CD4-positive, alpha-beta memory T cell (primary cell): ENCODE data around the gene GDAP1L1. TPM values are rescaled to one million over a fixed set of nuclear protein-coding genes. Genes with fewer than 3 reads are reported as not detected.

ENCODE experiments used
- CTCF ChIA-PET: fragments of 350-600 bp; sonication (Branson Sonifier 250); formaldehyde crosslinking; loops from one replicate; lab custom pipeline; 2021; ENCODE audit warnings: inconsistent platforms; ENCODE audit not compliant: partially characterized antibody; lab: Charles Lee
- POLR2A ChIA-PET: fragments of 350-600 bp; sonication (Branson Sonifier 250); formaldehyde crosslinking; loops from one replicate; lab custom pipeline; 2021; ENCODE audit not compliant: partially characterized antibody; lab: Charles Lee
- DNase-seq, 5 donors: peaks; one replicate each; pipeline versions ENCODE4 v3.0.0 to v3.0.0-alpha.2; 2020 to 2022; ENCODE audit warnings: mixed read lengths in 1 of 5
- H3K27ac ChIP-seq: one replicate; pipeline ENCODE4 v1.7.0; 2013; ENCODE audit warnings: low read depth, low read length
- H3K27me3 ChIP-seq: 2 replicates; pipeline ENCODE4 v1.7.0; 2013; ENCODE audit warnings: mild to moderate bottlenecking, low read length, moderate library complexity; ENCODE audit not compliant: insufficient read depth
- H3K36me3 ChIP-seq: 2 replicates; pipeline ENCODE4 v1.7.0; 2013; ENCODE audit warnings: mild to moderate bottlenecking, low read length, moderate library complexity; ENCODE audit not compliant: insufficient read depth
- H3K4me1 ChIP-seq: 2 replicates; pipeline ENCODE4 v1.7.0; 2013; ENCODE audit warnings: mild to moderate bottlenecking, low read length, moderate library complexity; ENCODE audit not compliant: insufficient read depth
- H3K4me3 ChIP-seq, 2 donors: one replicate each; pipeline ENCODE4 v1.7.0; 2013; ENCODE audit warnings: low read length in 2 of 2, mild to moderate bottlenecking in 1 of 2
- H3K9me3 ChIP-seq, 2 donors: one replicate each; pipeline ENCODE4 v1.7.0; 2013; ENCODE audit warnings: low read length in 2 of 2, control low read depth in 1 of 2; ENCODE audit not compliant: control insufficient read depth in 1 of 2
- H3K27ac Mint-ChIP-seq, 7 donors: one replicate each; pipeline ENCODE4 v1.8.0; 2020 to 2021; ENCODE audit warnings: mixed read lengths in 7 of 7, mild to moderate bottlenecking in 6 of 7, inconsistent platforms in 3 of 7, moderate library complexity in 3 of 7
- H3K27me3 Mint-ChIP-seq, 2 donors: one replicate each; pipeline ENCODE4 v1.8.0; 2020 to 2021; ENCODE audit warnings: mixed read lengths in 2 of 2
- H3K36me3 Mint-ChIP-seq, 2 donors: one replicate each; pipeline ENCODE4 v1.8.0; 2020 to 2021; ENCODE audit warnings: mixed read lengths in 2 of 2, inconsistent platforms in 1 of 2, mild to moderate bottlenecking in 1 of 2
- H3K4me1 Mint-ChIP-seq, 4 donors: one replicate each; pipeline ENCODE4 v1.8.0; 2020 to 2021; ENCODE audit warnings: mixed read lengths in 4 of 4, mild to moderate bottlenecking in 1 of 4
- H3K4me3 Mint-ChIP-seq, 8 donors: one replicate each; pipeline ENCODE4 v1.8.0; 2020 to 2021; ENCODE audit warnings: mixed read lengths in 8 of 8, mild to moderate bottlenecking in 7 of 8, moderate library complexity in 6 of 8, inconsistent platforms in 3 of 8
- H3K9me3 Mint-ChIP-seq, 8 donors: one replicate each; pipeline ENCODE4 v1.8.0; 2020 to 2021; ENCODE audit warnings: mixed read lengths in 8 of 8, mild to moderate bottlenecking in 5 of 8, inconsistent platforms in 3 of 8, moderate library complexity in 1 of 8
- intact Hi-C: fragments of 100-400 bp; cut with micrococcal nuclease; formaldehyde crosslinking; loops from one replicate; pipeline ENCODE4 v1.15.1; 2023
- polyA plus RNA-seq, 2 donors: library from polyadenylated mRNA; unstranded; fragments of 300-500 nt; fragmentation: Illumina TruSeq; gene quantifications; one replicate each; pipeline ENCODE4 v1.2.3, GENCODE V29; 2021
- total RNA-seq, 2 experiments: library from RNA; stranded (reverse); gene quantifications; one replicate each; pipeline ENCODE4 v1.2.3, GENCODE V29; 2021

Gene GDAP1L1
- total and polyA plus RNA-seq, 4 experiments from 2014 or later = 0.11 TPM; not detected in 3

- no peaks in the 10 kb centered on the region for H3K36me3 ChIP-seq
- H3K9me3 Mint-ChIP-seq = no peaks in the 10 kb centered on the region
- H3K9me3 ChIP-seq = no peaks in the 10 kb centered on the region
- H3K4me1 ChIP-seq = no peaks in the 10 kb centered on the region
- H3K4me1 Mint-ChIP-seq = peaks cover 0 to 2% (median 0%) of the 10 kb centered on the region in 4 donors
- no peaks in the 10 kb centered on the region for H3K27me3 ChIP-seq
- H3K27ac ChIP-seq = no peak overlapping the region
- no peak overlapping the region for H3K4me3 ChIP-seq
- H3K4me3 Mint-ChIP-seq = no peak overlapping the region
- ChIA-PET POLR2A (no interaction called here), CTCF (no interaction called here)
- H3K27me3 Mint-ChIP-seq = no peaks in the 10 kb centered on the region
- DNase-seq = no peak
- H3K27ac Mint-ChIP-seq = no peak overlapping the region
- H3K36me3 Mint-ChIP-seq = peaks cover 0 to 5% of the 10 kb centered on the region in 2 donors
- intact Hi-C loops = no loop called here
Measured at GRCh38 chr20:44280387-44280786, 33.3 kb downstream of the GDAP1L1 start.

DNA sequence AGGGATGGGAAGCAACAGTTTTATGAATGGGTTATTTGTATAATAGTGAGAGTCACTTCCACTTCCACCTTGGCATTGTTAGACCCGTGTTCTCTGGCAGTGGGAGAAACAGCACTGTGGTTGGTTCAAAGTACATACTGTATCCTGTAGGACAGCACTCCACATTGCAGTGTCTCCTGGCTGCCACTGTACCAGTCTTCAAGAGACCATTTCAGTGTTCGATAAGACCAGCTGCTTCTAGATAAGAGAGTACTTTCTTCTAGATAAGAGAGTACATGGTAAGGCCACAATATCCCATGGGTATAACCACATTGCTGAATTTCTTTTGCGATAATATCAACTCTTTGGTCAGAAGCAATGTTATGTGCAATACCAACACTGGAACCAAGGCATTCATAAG is 35.1 kb downstream of the GDAP1L1 start:
- Mint-ChIP-seq H3K4me3 (no peak overlapping the region), H3K4me1 (peaks cover 0 to 2% (median 0%) of the 10 kb centered on the region in 4 donors)

GRCh38 chr20:44284032-44284431 is 36.9 kb downstream of the GDAP1L1 start:
- no peak overlapping the region for H3K27ac Mint-ChIP-seq

More for the DNA sequence above, 35.1 kb downstream of the GDAP1L1 start:
- H3K27me3 Mint-ChIP-seq = no peaks in the 10 kb centered on the region
- no peak for DNase-seq
- intact Hi-C loops = no loop called here
- ChIA-PET POLR2A (no interaction called here), CTCF (interaction anchor here (0.5 to 2.0 kb wide), 6 partner anchors 9 to 105 kb away, joined by 3 to 5 read pairs (median 3); partner anchors contain the start of gene FITM2)
- Histone ChIP-seq H3K27me3 (no peaks in the 10 kb centered on the region), H3K9me3 (no peaks in the 10 kb centered on the region), H3K4me1 (no peaks in the 10 kb centered on the region), H3K36me3 (no peaks in the 10 kb centered on the region), H3K4me3 (no peak overlapping the region), H3K27ac (no peak overlapping the region)
- H3K36me3 Mint-ChIP-seq = no peaks in the 10 kb centered on the region
- no peak overlapping the region for H3K27ac Mint-ChIP-seq
- no peaks in the 10 kb centered on the region for H3K9me3 Mint-ChIP-seq

DNA sequence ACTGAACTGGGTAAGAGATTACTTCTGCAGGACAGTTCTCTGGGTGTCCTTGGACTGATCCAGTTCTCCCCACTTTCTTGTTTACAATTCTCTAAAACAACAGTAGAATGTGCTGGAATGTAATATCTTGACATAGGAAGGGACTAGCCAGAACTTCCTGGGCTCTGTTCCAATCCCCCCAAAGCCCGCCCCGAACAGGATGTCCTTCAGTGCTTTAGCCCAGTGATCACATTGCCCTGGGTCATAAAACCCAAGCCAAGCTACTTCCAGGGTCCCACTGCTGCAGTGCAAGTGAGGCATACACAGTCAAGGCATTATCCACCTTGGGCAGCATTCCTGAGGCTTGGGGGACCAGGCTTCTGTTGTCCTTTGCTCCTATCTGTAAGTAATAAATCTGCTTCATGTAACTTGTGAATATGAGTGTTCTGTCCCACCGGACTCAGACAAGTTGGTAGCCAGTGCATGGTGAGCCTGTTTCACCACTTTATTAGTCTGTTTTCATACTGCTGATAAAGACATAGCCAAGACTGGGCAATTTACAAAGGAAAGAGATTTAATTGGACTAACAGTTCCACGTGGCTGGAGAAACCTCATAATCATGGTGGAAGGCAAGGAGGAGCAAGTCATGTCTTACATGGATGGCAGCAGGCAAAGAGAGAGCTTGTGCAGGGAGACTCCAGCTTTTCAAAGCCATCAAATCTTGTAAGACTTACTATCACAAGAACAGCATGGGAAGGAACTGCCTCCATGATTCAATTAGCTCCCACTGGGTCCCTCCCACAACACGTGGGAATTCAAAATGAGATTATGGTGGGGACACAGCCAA is 40.4 kb downstream of the GDAP1L1 start:
- peaks cover 9 to 32% of the 10 kb centered on the region in 2 donors for H3K36me3 Mint-ChIP-seq
- no peaks in the 10 kb centered on the region for H3K4me1 ChIP-seq
- H3K4me3 Mint-ChIP-seq = no peak overlapping the region
- no peaks in the 10 kb centered on the region for H3K27me3 Mint-ChIP-seq
- H3K27ac Mint-ChIP-seq = no peak overlapping the region
- intact Hi-C loops = no loop called here
- peaks cover 0 to 3% (median 0%) of the 10 kb centered on the region in 8 donors for H3K9me3 Mint-ChIP-seq
- no peak overlapping the region for H3K27ac ChIP-seq
- ChIA-PET POLR2A (interaction anchor here (1.3 kb wide), 1 partner anchor 69 kb away, joined by 4 read pairs; no protein-coding TSS in a partner anchor), CTCF (interaction anchor here (7.2 kb wide), 1 partner anchor 71 kb away, joined by 70 read pairs; no protein-coding TSS in a partner anchor)
- H3K9me3 ChIP-seq = no peaks in the 10 kb centered on the region
- peaks cover 0 to 9% (median under 1%) of the 10 kb centered on the region in 4 donors for H3K4me1 Mint-ChIP-seq
- no peaks in the 10 kb centered on the region for H3K27me3 ChIP-seq
- no peaks in the 10 kb centered on the region for H3K36me3 ChIP-seq
- no peak for DNase-seq
- H3K4me3 ChIP-seq = no peak overlapping the region

More at GRCh38 chr20:44284032-44284431, 36.9 kb downstream of the GDAP1L1 start:
- POLR2A ChIA-PET = no interaction called here
- Histone ChIP-seq H3K4me1 (no peaks in the 10 kb centered on the region), H3K27me3 (no peaks in the 10 kb centered on the region), H3K9me3 (no peaks in the 10 kb centered on the region), H3K27ac (no peak overlapping the region), H3K4me3 (no peak overlapping the region), H3K36me3 (no peaks in the 10 kb centered on the region)
- DNase-seq = no peak
- intact Hi-C loops = no loop called here
- CTCF ChIA-PET = interaction anchor here (0.6 to 1.6 kb wide), 3 partner anchors 27 to 68 kb away, joined by 3 to 5 read pairs (median 4); partner anchors contain the start of gene FITM2
- Mint-ChIP-seq H3K9me3 (peaks cover 0 to 3% (median 0%) of the 10 kb centered on the region in 8 donors), H3K4me1 (peaks cover 0 to 7% (median 0%) of the 10 kb centered on the region in 4 donors), H3K27me3 (no peaks in the 10 kb centered on the region), H3K36me3 (peaks cover 2 to 8% of the 10 kb centered on the region in 2 donors), H3K4me3 (no peak overlapping the region)

GRCh38 chr20:44288252-44288651 is 41.1 kb downstream of the GDAP1L1 start:
- Mint-ChIP-seq H3K4me3 (no peak overlapping the region), H3K27me3 (no peaks in the 10 kb centered on the region), H3K9me3 (peaks cover 0 to 3% (median 0%) of the 10 kb centered on the region in 8 donors), H3K4me1 (peaks cover 0 to 9% (median under 1%) of the 10 kb centered on the region in 4 donors), H3K36me3 (peaks cover 9 to 32% of the 10 kb centered on the region in 2 donors), H3K27ac (peak overlapping the region in 1 of 7 donors; percentile 25)
- H3K36me3 ChIP-seq = no peaks in the 10 kb centered on the region
- ChIA-PET POLR2A (no interaction called here), CTCF (interaction anchor here (7.2 kb wide), 1 partner anchor 72 kb away, joined by 70 read pairs; no protein-coding TSS in a partner anchor)
- no peaks in the 10 kb centered on the region for H3K9me3 ChIP-seq
- DNase-seq = peak in 2 of 5 donors; percentile 11 to 14
- intact Hi-C loops = no loop called here
- H3K27ac ChIP-seq = no peak overlapping the region
- H3K4me1 ChIP-seq = no peaks in the 10 kb centered on the region
- no peaks in the 10 kb centered on the region for H3K27me3 ChIP-seq
- no peak overlapping the region for H3K4me3 ChIP-seq

GRCh38 chr20:44291754-44292153 is 44.6 kb downstream of the GDAP1L1 start:
- ChIA-PET POLR2A (no interaction called here), CTCF (interaction anchor here (7.2 kb wide), 1 partner anchor 75 kb away, joined by 70 read pairs; no protein-coding TSS in a partner anchor)
- Histone ChIP-seq H3K36me3 (no peaks in the 10 kb centered on the region), H3K9me3 (no peaks in the 10 kb centered on the region), H3K27me3 (no peaks in the 10 kb centered on the region), H3K27ac (no peak overlapping the region), H3K4me1 (no peaks in the 10 kb centered on the region), H3K4me3 (no peak overlapping the region)
- Mint-ChIP-seq H3K36me3 (peaks cover 9 to 32% of the 10 kb centered on the region in 2 donors), H3K27ac (no peak overlapping the region), H3K9me3 (peaks cover 0 to 3% (median 0%) of the 10 kb centered on the region in 8 donors), H3K4me1 (peaks cover 0 to 8% (median 3%) of the 10 kb centered on the region in 4 donors), H3K27me3 (no peaks in the 10 kb centered on the region), H3K4me3 (no peak overlapping the region)
- DNase-seq = no peak
- intact Hi-C loops = no loop called here

- Mint-ChIP-seq H3K36me3 (peaks cover 0 to 5% of the 10 kb centered on the region in 2 donors), H3K9me3 (no peaks in the 10 kb centered on the region), H3K4me1 (peaks cover 0 to 4% (median 3%) of the 10 kb centered on the region in 4 donors), H3K27ac (no peak overlapping the region), H3K4me3 (no peak overlapping the region), H3K27me3 (no peaks in the 10 kb centered on the region)
- H3K9me3 ChIP-seq = no peaks in the 10 kb centered on the region
- POLR2A ChIA-PET = no interaction called here
- no peaks in the 10 kb centered on the region for H3K27me3 ChIP-seq
- H3K36me3 ChIP-seq = no peaks in the 10 kb centered on the region
- DNase-seq = no peak
- intact Hi-C loops = no loop called here
- CTCF ChIA-PET = interaction anchor here (1.4 to 2.2 kb wide), 3 partner anchors 15 to 79 kb away, joined by 3 to 6 read pairs (median 4); partner anchors contain the start of gene FITM2
- H3K4me3 ChIP-seq = no peak overlapping the region
- H3K4me1 ChIP-seq = no peaks in the 10 kb centered on the region
- H3K27ac ChIP-seq = no peak overlapping the region
Measured at GRCh38 chr20:44296011-44296410, 48.9 kb downstream of the GDAP1L1 start.
